ENCODE measurements around the gene DRC7.
"Not testable (repeated sequence)": the region's sequence is repeated elsewhere in the genome, so short reads cannot be mapped to it uniquely, and the experiment has no call there.

The DRC7 gene

GRCh38 chr16:57773019-57773418 is 78.4 kb downstream of the DRC7 start:
- H3K36me3 ChIP-seq (ENCODE audit: control insufficient read depth in 2 of 2, insufficient read depth in 2 of 2, low read length in 2 of 2): peaks cover 0 to 6% of the 10 kb centered on the region in 2 donors
- no peaks in the 10 kb centered on the region for H3K4me1 ChIP-seq (ENCODE audit: control insufficient read depth in 2 of 2, insufficient read depth in 2 of 2, low read length in 2 of 2)
- no peak overlapping the region for H3K27ac ChIP-seq (ENCODE audit: low read depth in 2 of 2, low read length in 2 of 2)
- H3K9ac ChIP-seq (ENCODE audit: low read depth in 1 of 2, low read length in 2 of 2): no peak overlapping the region
- H3K9me3 ChIP-seq (ENCODE audit: control insufficient read depth in 2 of 2, low read length in 2 of 2): no peaks in the 10 kb centered on the region
- no peak overlapping the region for H3K4me3 ChIP-seq (ENCODE audit: low read length in 2 of 2)
- H3K27me3 ChIP-seq (ENCODE audit: control insufficient read depth in 2 of 2, insufficient read depth in 2 of 2, low read length in 2 of 2): no peaks in the 10 kb centered on the region

- H3K27ac ChIP-seq (ENCODE audit: low read depth in 2 of 2, low read length in 2 of 2): no peak overlapping the region
- peaks cover 0 to 6% of the 10 kb centered on the region in 2 donors for H3K36me3 ChIP-seq (ENCODE audit: control insufficient read depth in 2 of 2, insufficient read depth in 2 of 2, low read length in 2 of 2)
These were observed 79.2 kb downstream of the DRC7 start for GRCh38 chr16:57773655-57774295.

DNA sequence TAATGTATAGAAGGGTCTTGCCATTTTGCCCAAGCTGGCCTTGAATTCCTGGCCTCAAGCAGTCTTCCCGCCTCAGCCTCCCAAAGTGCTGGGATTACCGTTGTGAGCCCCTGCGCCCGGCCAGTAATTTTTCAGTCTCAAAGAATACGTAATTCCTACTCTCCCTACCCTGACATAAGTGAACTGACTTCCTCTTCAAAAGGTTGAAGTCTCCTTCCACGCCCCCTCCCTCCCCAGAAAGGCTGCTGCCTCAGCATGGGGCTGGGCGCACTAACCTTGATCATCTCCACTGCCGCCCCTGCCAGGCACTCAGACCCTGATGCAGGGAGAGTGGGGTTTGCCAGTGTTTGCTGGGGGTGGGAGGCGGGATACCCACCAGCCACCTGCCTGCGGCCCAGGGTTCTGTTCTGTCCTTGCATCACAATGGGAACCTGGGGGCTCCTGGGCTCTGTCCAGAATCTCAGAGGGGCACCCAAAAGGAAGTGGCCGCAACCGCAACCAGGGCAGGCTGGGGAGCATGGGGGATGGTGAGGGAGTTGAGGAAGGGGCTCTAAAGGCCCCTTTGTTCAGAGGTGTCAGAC is 80.2 kb downstream of the DRC7 start:
- H3K4me3 ChIP-seq (ENCODE audit: low read length in 2 of 2): no peak overlapping the region
- H3K9me3 ChIP-seq (ENCODE audit: control insufficient read depth in 2 of 2, low read length in 2 of 2): no peaks in the 10 kb centered on the region
- peaks cover 0 to 6% of the 10 kb centered on the region in 2 donors for H3K36me3 ChIP-seq (ENCODE audit: control insufficient read depth in 2 of 2, insufficient read depth in 2 of 2, low read length in 2 of 2)
- H3K4me1 ChIP-seq (ENCODE audit: control insufficient read depth in 2 of 2, insufficient read depth in 2 of 2, low read length in 2 of 2): no peaks in the 10 kb centered on the region
- H3K27me3 ChIP-seq (ENCODE audit: control insufficient read depth in 2 of 2, insufficient read depth in 2 of 2, low read length in 2 of 2): no peaks in the 10 kb centered on the region
- no peak overlapping the region for H3K27ac ChIP-seq (ENCODE audit: low read depth in 2 of 2, low read length in 2 of 2)
- no peak overlapping the region for H3K9ac ChIP-seq (ENCODE audit: low read depth in 1 of 2, low read length in 2 of 2)

More at GRCh38 chr16:57773655-57774295, 79.2 kb downstream of the DRC7 start:
- Histone ChIP-seq H3K27me3 (ENCODE audit: control insufficient read depth in 2 of 2, insufficient read depth in 2 of 2, low read length in 2 of 2) (no peaks in the 10 kb centered on the region), H3K4me3 (ENCODE audit: low read length in 2 of 2) (no peak overlapping the region), H3K9ac (ENCODE audit: low read depth in 1 of 2, low read length in 2 of 2) (no peak overlapping the region), H3K4me1 (ENCODE audit: control insufficient read depth in 2 of 2, insufficient read depth in 2 of 2, low read length in 2 of 2) (no peaks in the 10 kb centered on the region), H3K9me3 (ENCODE audit: control insufficient read depth in 2 of 2, low read length in 2 of 2) (no peaks in the 10 kb centered on the region)

- Histone ChIP-seq H3K9ac (ENCODE audit: low read depth in 1 of 2, low read length in 2 of 2) (no peak overlapping the region), H3K4me3 (ENCODE audit: low read length in 2 of 2) (no peak overlapping the region), H3K36me3 (ENCODE audit: control insufficient read depth in 2 of 2, insufficient read depth in 2 of 2, low read length in 2 of 2) (no peaks in the 10 kb centered on the region), H3K9me3 (ENCODE audit: control insufficient read depth in 2 of 2, low read length in 2 of 2) (no peaks in the 10 kb centered on the region), H3K27me3 (ENCODE audit: control insufficient read depth in 2 of 2, insufficient read depth in 2 of 2, low read length in 2 of 2) (no peaks in the 10 kb centered on the region), H3K27ac (ENCODE audit: low read depth in 2 of 2, low read length in 2 of 2) (no peak overlapping the region), H3K4me1 (ENCODE audit: control insufficient read depth in 2 of 2, insufficient read depth in 2 of 2, low read length in 2 of 2) (no peaks in the 10 kb centered on the region)
These were observed 81.3 kb downstream of the DRC7 start for GRCh38 chr16:57775661-57776469.

DNA sequence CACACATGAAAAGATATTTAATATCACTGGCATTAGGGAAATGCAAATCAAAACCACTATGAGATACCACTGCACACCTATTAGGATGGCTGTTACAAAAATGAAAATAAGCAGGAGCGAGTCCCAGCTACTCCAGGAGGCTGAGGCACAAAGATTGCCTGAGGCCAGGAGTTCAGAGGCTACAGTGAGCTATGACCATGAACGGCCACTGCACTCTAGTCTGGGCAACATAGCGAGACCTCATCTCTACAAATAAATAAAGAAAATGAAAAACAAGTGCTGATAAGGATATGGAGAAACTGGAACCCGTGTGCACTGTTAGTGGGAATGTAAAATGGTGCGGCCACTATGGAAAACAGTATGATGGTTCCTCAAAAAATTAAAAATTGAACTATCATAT is 84.1 kb downstream of the DRC7 start:
- no peak overlapping the region for H3K27ac ChIP-seq (ENCODE audit: low read depth in 2 of 2, low read length in 2 of 2)
- no peaks in the 10 kb centered on the region for H3K27me3 ChIP-seq (ENCODE audit: control insufficient read depth in 2 of 2, insufficient read depth in 2 of 2, low read length in 2 of 2)
- H3K4me3 ChIP-seq (ENCODE audit: low read length in 2 of 2): no peak overlapping the region
- no peaks in the 10 kb centered on the region for H3K4me1 ChIP-seq (ENCODE audit: control insufficient read depth in 2 of 2, insufficient read depth in 2 of 2, low read length in 2 of 2)
- H3K36me3 ChIP-seq (ENCODE audit: control insufficient read depth in 2 of 2, insufficient read depth in 2 of 2, low read length in 2 of 2): no peaks in the 10 kb centered on the region
- no peak overlapping the region for H3K9ac ChIP-seq (ENCODE audit: low read depth in 1 of 2, low read length in 2 of 2)
- H3K9me3 ChIP-seq (ENCODE audit: control insufficient read depth in 2 of 2, low read length in 2 of 2): no peaks in the 10 kb centered on the region

DNA sequence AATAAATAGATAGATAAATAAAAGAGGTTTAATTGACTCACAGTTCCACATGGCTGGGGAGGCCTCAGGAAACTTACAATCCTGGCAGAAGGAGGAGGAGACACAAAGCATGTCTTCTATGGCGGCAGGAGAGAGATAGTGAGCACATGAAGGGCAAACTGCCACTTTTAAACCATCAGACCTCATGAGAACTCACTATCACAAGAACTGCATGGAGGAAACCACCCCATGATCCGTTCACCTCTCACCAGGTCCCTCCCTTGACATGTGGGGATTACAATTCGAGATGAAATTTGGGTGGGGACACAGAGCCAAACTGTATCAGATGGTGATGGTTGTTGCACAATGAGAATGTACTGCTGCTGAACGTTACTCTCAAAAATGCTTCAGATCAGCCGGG is 85.2 kb downstream of the DRC7 start:
- not testable (repeated sequence) for H3K4me3 ChIP-seq (ENCODE audit: low read length in 2 of 2); H3K27me3 ChIP-seq (ENCODE audit: control insufficient read depth in 2 of 2, insufficient read depth in 2 of 2, low read length in 2 of 2); H3K27ac ChIP-seq (ENCODE audit: low read depth in 2 of 2, low read length in 2 of 2); H3K9ac ChIP-seq (ENCODE audit: low read depth in 1 of 2, low read length in 2 of 2); H3K9me3 ChIP-seq (ENCODE audit: control insufficient read depth in 2 of 2, low read length in 2 of 2); H3K36me3 ChIP-seq (ENCODE audit: control insufficient read depth in 2 of 2, insufficient read depth in 2 of 2, low read length in 2 of 2); H3K4me1 ChIP-seq (ENCODE audit: control insufficient read depth in 2 of 2, insufficient read depth in 2 of 2, low read length in 2 of 2)

DNA sequence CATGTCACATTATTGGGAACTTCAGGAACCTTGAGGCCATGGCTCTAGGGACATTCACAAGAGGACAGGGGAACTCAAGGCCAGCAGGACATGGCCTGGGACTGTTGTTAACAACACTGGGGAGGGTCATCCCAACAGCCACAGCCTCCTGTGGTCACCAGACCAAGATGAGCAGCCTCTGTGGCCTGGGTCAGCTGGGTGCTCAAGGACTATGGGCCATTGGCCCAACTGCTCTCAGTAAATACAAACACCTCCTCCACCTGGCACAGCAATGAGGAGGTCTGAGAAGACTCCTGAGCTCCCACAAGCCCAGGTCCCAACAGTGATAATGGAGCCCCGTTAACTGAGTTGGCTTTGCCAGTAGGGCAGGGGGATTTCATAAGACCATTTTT is 86.7 kb downstream of the DRC7 start:
- no peaks in the 10 kb centered on the region for H3K9me3 ChIP-seq (ENCODE audit: control insufficient read depth in 2 of 2, low read length in 2 of 2)
- H3K27ac ChIP-seq (ENCODE audit: low read depth in 2 of 2, low read length in 2 of 2): no peak overlapping the region
- no peaks in the 10 kb centered on the region for H3K27me3 ChIP-seq (ENCODE audit: control insufficient read depth in 2 of 2, insufficient read depth in 2 of 2, low read length in 2 of 2)

More for the DNA sequence above, 86.7 kb downstream of the DRC7 start:
- H3K4me1 ChIP-seq (ENCODE audit: control insufficient read depth in 2 of 2, insufficient read depth in 2 of 2, low read length in 2 of 2): no peaks in the 10 kb centered on the region
- no peak overlapping the region for H3K4me3 ChIP-seq (ENCODE audit: low read length in 2 of 2)
- no peak overlapping the region for H3K9ac ChIP-seq (ENCODE audit: low read depth in 1 of 2, low read length in 2 of 2)
- H3K36me3 ChIP-seq (ENCODE audit: control insufficient read depth in 2 of 2, insufficient read depth in 2 of 2, low read length in 2 of 2): no peaks in the 10 kb centered on the region
